Activated CD4-positive, CD25-positive, alpha-beta regulatory T cell treated with anti-CD3 and anti-CD28 coated beads, Interleukin-2, amount 50 U/mL, for 24 hours (primary cell): Measurements from ENCODE around the gene CCND2.

ENCODE experiments used
- ATAC-seq, 2 donors: fragments of 150-1000 bp; cut with Tn5 transposase; one replicate each; pipeline ENCODE4 v1.10.0; 2021; ENCODE audit warnings: mild to moderate bottlenecking in 1 of 2, moderate library complexity in 1 of 2

CCND2 gene

DNA sequence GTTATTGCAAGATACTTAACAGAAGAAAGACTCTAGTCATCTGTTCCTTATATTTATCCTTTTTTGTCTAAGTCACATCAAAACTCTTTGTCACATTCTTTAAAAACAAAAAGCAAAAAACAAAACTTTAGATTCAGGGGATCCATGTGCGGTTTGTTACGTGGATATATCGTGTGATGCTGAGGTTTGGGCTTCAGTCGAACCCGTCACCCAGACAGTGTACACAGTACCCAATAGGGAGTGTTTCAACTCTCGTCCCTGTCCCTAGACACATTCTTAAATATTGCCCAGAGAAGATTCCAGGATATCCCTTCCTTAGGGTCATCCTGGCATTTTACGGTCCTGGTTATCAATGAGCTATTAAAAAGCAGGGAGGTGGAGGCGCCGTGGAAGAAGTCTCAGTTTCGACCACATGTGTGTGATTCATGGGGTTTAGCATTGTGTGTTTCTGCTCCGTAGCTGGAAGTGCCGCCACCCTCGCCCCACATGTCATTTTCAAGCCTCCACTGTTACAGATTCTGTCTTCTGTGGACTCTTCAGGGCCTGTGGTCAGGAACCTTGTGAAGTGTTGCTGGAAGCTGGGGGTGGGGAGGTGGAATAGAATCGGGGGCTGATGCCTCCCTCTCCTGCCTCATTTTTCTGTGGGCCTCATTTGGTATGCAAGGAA, 19.9 kb downstream of the CCND2 start:
- peak; percentile 68 for ATAC-seq

DNA sequence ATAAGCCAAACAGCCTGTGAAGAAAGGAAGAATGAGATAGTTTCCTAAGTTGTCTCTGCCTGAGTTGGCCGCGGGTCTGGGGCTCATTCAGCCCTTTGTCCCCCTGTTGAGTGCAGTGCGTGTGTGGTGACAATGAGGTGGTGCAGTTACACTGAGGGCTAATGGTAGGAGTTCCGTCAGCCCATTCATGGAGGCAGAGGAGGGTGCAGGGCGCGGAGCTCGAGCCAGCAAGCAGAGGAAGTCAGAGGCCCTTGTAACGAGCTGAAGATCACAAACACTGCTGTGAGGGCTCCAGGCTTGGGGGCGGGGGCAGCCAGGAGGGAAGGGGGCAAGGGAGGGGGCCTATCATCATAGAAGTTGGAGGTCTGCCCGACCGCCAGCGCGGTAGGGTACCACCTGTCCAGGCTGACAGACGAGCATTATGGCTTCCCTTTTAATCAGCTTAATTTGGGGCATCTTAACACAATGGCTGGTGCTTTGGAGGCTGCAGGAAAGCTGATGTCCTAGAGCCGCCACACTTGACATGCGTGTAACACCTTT, 20.5 kb downstream of the CCND2 start:
- ATAC-seq, result no peak

DNA sequence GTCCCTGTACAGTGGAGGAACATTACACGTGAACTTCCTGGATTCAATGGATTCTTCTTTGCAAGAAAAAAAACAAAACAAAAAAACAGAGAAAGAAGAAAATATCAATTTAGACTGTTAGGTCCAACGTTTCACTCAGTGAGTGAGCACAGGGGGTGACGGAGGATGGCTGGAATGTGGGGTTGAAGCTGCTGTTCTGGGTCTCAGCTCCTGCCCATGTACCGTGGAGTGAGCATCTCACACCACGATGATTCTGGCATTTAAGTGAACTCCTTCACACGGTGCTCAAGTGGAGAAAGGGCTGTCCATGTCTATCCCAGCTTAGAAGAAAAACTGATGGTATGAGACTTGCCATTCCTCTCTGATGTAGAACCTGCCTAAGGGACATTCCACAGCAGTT, 23.2 kb downstream of the CCND2 start:
- no peak for ATAC-seq

DNA sequence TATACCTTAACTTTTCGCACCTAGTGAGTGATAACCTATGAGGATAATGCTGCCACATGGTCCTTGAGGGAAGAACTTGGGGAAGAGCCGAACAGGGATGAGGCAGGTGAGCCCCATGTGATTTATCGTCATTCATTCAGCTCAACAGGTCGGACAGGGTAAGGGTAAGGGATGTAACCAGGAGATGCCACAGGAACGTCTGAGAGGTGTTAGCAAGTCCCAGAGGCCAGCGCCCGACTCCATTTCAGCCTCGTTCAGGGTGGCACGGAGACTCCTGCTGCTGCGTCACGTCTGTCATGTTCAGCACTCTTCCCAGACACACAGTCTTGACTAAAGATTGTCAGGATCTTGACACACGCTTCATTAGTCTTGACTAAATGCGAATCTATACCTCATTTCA, 24.1 kb downstream of the CCND2 start:
- no peak for ATAC-seq

DNA sequence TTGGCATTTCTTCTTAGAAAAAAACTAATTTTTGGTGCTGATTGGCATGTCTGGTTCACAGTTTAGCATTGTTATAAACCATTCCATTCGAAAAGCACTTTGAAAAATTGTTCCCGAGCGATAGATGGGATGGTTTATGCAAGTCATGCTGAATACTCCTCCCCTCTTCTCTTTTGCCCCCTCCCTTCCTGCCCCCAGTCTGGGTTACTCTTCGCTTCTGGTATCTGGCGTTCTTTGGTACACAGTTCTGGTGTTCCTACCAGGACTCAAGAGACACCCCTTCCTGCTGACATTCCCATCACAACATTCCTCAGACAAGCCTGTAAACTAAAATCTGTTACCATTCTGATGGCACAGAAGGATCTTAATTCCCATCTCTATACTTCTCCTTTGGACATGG, 27.3 kb downstream of the CCND2 start:
- ATAC-seq, result no peak

DNA sequence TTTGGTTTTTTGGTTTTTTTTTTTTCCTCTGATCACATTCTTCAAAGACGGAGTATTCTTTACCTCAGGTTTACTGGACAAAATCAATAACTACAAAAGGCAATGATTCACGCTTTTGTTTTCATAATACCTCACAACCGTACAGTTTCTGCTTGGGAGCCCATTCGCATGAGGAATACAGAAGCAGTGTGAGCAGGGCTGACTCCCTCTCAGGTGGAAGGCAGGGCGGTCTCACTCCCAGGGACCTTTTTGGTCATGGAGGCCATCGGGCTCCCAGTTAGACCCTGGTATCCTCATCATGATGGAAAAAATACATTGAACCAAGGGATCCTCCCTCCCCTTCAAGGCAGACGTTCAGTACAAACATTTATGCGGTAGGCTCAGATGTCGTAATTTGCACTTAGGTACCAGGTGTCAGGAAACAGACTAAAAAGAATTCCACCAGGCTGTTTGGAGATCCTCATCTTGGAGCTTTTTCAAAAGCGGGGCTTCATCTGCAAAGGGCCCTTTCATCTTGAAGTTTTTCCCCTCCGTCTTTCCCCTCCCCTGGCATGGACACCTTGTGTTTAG, 28.5 kb downstream of the CCND2 start:
- no peak for ATAC-seq

DNA sequence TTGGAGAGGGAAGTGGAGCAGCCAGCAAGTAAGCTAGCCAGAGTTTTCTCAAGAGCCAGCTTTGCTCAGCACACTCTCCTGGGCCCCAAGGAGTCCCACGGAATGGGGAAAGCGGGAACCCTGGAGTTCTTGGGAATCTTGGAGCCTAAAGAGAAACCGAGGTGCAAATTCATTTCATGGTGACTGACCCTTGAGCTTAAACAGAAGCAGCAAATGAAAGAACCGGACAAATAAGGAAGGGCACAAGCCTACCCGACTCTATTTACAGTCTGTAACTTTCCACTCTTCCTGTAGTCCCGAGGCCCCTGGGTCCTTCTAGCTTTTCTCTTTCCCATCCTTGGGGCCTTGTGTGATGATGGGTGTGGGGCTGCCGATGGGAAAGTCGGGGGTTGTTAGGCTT, 29.3 kb downstream of the CCND2 start:
- no peak for ATAC-seq

DNA sequence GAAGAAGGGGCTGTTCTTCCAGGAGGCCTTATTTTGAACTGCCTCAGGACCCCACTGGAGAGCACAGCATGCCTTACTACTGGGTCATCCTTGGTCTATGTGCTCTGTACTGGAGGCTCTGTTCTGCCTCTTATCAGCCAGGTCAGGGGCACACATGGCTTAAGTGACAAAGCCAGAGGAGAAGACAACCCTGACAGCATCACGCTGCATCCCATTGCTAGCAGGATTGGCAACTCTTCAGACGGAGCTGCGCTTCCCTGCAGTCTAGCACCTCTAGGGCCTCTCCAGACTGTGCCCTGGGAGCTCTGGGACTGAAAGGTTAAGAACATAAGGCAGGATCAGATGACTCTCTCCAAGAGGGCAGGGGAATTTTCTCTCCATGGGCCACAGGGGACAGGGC, 30.2 kb downstream of the CCND2 start:
- no peak for ATAC-seq

DNA sequence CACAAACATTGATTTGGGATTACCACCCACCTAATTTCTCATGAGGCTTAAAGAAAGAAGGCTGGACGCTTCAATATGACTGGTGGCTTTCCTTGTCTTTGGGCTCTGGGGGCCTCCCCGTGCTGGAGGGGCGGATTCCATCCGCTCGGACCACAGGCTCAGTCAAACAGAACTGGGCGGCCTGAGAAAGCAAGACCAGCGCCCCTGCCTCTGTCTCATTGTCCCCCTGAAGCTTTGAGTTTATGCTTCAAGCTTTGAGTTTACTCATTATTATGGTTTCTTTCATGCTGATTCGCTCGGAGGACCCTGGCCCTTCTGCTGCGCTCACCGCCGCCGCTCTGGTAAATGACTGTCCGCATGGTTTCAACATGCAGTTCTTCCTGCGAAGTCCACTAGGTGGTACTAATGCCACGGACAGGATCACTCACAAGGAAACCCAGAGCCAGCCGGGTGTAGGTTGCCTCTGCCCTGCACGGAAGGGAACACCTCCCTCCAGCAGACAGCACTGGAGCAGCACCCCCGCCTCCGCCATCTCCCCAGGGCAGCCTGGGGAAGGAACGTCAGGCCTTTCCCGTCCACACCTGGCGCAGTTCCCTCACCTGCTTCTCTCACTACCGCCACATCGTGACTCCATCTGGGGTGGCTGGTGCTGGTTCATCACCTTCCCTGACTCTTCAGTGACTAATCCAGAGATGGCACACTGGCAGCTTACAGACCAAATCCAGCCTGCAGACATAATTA, 34.2 kb downstream of the CCND2 start:
- peak in 1 of 2 donors; percentile 15 for ATAC-seq

DNA sequence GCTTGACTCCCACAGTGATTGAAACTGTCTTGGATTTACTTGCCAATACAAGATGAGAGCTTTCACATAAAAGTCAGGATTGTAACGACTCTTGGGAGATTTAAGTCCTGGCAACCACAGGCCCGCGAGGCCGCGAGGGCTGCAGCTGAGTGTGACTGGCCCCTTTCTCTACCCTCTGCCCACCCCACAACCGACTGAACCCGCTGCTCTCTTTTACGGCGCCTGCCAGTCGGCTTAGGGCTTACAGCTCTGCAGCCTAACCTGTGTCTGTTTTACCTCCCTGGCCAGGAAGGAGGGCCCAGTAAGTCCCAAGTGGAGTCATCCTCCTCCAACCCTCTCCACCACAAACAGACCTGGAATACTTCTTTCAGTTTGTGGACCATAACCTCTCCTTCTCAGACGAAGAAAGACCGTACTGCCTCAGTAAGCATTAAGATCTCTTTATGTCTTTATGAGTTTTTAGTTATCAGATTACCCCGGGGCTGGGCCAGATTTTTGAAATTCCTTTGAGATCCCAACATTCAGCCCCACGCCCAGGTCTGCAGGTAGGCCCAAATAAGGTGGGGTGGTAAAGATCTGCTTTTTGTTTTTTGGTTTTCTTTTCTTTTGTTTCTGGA, 34.9 kb downstream of the CCND2 start:
- ATAC-seq, result no peak

DNA sequence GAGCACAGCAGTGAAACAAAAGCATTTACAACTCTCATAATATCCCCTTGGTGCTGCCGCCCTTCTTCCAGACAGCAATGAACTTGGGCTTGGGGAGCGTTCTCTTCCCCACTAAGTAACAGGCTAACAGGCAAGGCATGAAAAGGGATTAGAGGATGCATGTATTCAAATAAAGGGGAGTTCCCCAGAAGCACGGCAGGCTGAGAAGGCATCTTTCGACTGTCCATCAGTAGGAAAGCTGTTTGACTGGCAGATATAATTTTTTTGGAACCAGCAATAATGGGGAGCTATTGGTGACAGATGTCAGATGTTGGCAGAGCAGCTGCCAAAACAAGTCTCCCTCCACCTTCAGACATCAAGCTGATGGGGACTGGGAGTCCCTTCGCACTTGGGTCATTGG, 38.2 kb downstream of the CCND2 start:
- no peak for ATAC-seq

DNA sequence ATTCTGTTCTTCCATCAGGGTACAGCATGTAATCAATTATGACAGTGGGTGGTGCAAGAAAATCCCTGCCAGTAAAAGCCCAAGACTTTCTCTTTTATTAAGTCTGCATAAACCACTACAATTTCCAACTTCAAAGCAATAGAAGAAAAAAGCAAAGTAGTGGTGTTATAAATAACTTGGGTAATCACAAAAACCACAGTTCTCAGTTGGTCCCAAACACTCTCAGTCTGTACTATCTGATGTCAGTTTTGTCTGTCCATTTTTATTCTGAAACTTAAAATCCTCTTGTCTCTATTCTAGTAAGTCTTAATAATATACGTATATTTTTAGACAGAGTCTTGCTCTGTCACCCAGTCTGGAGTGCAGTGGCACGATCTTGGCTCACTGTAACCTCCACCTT, 38.7 kb downstream of the CCND2 start:
- ATAC-seq, result no peak

DNA sequence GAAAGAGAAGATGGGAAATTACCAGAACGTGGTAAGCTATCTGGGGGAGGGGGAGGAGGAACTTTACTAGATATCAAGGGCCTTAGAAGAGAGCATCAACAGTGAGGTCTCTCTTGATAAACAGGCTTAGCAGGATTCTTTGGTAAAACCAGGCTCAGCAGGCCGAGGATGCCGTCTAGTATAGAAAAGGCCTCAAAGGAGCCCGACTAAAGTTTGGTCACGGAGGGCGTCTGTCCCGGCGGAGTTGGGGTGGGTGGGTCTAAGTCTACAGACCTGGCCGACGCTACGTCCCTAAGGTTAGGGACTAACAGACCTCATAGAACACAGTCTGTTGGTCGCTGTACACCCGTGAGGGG, 46.9 kb downstream of the CCND2 start:
- ATAC-seq, result peak; percentile 30 to 34

DNA sequence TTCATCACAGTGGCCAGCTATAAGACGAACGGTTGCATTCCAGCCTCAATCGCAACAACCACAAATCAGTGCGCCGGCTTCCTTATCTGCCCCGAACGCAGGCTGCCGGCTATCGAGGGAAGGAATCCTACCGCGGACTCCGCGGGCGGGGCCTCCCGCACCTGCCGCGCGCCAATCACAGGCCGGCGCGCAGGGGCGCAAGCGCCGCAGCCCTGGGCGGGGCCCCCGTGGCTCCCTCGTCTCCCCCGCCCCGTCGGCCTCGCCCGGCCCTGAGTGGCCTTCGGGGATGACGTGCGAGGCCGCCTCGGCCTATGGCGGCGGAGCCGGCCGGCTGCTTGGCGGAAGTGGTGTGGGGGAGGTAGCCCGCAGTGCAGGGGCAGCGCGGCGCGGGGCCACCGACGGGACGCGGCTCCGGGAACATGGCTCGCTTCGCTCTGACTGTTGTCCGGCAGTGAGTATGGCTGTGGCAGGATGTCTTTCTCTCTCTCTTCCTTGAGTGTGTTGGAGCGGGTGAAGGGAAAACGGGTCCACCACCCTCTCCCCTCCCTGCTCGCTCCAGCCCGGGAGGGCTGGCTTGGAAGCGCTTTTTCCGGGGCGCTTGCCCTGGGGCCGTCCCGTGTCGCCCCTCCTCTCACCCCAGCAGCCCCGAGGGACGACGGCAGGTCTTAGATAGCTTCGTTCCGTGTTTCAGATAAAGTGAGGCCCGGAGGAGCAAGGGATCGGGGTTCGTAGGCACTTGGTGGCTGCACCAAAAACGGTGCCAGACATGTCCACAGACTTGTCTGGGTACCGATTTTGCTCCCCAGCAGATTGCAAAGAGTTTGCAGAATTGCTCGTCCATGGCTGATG, 47.5 kb downstream of the CCND2 start, which contains the start of gene TIGAR:
TSS of gene TIGAR (plus strand) at position 361 of the 849 bp plus-strand sequence. CDS start at position 420, 59 bp downstream.
- peak; percentile 97 to 98 for ATAC-seq

DNA sequence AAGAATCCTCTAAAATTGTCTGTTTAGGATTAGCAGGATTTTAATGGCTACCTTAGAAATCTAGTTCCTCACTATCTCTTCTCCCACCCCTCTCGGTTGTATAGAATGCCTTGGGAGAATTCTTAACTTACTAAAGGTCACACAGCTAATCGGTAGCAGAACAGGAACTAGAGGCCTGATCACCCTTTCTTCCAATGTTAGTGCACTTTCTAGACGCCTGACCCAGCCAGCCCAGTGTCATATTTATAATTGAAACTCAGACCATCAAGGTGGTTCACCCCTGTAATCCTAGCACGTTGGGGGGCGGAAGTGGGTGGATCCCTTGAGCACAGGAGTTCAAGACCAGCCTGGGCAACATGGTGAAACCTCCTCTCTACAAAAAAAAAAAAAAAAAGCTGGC, 49.2 kb downstream of the CCND2 start:
- no peak for ATAC-seq
